NB4 (cell line): ENCODE results near the gene DRICH1.
"Not testable (repeated sequence)": the region's sequence is repeated elsewhere in the genome, so short reads cannot be mapped to it uniquely, and the experiment has no call there.

ENCODE experiments used
- CTCF ChIP-seq: IDR thresholded peaks from one replicate; pipeline ENCODE4 v1.5.1; 2012; ENCODE audit warnings: low read depth, low read length
- MYC ChIP-seq: IDR thresholded peaks from 2 replicates; pipeline ENCODE4 v1.6.1; 2011; ENCODE audit warnings: low read depth, low read length
- POLR2A ChIP-seq: IDR thresholded peaks from 2 replicates; pipeline ENCODE4 v1.6.1; 2011; ENCODE audit warnings: mild to moderate bottlenecking; ENCODE audit not compliant: insufficient read length; ENCODE audit errors: extremely low read depth

- not testable (repeated sequence) for TF ChIP-seq CTCF, POLR2A, MYC
These were observed 71.9 kb downstream of the DRICH1 start for GRCh38 chr22:23560215-23560614.
